Measurements from ENCODE around the gene UBA6.

- no peak for TF ChIP-seq EZH2 (IDR thresholded peaks at IDR 0.05; ENCODE audit: insufficient read depth, poor library complexity, severe bottlenecking)
- TF ChIP-seq EZH2phosphoT487 (IDR thresholded peaks at IDR 0.05; ENCODE audit: insufficient read depth, low read depth) = no peak
Observed at GRCh38 chr4:67725132-67725531, 24.2 kb upstream of the UBA6 start.
